B cell (primary cell): ENCODE results near the gene ITSN1.

Experiments used
- EZH2 ChIP-seq: IDR thresholded peaks from 2 replicates; pipeline ENCODE4 v1.6.1; 2012; ENCODE audit warnings: borderline replicate concordance, low read depth, mild to moderate bottlenecking, moderate library complexity, low read length; ENCODE audit not compliant: insufficient read depth, poor library complexity, severe bottlenecking
- TF ChIP-seq, protein P1 (sequence below): fragments of 200-600 bp; IDR thresholded peaks from one replicate; pipeline ENCODE4 v1.8.0; 2022; ENCODE audit warnings: antibody characterized with exemption, mild to moderate bottlenecking

DNA sequence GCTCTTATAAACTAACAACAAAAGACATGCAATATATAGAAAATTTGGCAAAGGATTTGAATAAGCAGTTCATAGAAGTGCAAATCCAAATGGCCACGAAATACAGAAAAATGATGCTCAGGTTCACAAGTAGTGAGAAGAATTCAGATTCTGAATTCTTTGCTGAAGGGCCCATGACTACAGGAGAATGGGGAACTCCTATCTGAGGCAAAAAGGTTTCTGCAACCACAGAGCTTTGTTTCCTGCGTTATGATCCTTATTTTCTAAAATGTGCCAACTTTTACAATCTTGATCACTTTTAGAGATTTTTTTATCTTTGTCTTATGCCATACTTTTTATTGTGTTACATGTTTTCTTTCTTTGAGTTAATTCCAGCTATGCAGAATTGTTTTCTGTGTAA, 91.3 kb downstream of the ITSN1 start:
- TF ChIP-seq, protein P1, sequence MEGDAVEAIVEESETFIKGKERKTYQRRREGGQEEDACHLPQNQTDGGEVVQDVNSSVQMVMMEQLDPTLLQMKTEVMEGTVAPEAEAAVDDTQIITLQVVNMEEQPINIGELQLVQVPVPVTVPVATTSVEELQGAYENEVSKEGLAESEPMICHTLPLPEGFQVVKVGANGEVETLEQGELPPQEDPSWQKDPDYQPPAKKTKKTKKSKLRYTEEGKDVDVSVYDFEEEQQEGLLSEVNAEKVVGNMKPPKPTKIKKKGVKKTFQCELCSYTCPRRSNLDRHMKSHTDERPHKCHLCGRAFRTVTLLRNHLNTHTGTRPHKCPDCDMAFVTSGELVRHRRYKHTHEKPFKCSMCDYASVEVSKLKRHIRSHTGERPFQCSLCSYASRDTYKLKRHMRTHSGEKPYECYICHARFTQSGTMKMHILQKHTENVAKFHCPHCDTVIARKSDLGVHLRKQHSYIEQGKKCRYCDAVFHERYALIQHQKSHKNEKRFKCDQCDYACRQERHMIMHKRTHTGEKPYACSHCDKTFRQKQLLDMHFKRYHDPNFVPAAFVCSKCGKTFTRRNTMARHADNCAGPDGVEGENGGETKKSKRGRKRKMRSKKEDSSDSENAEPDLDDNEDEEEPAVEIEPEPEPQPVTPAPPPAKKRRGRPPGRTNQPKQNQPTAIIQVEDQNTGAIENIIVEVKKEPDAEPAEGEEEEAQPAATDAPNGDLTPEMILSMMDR: no peak
- TF ChIP-seq EZH2: no peak
